HCT116 (cell line): ENCODE measurements around the gene TBC1D2B. TPM values are rescaled to one million over a fixed set of nuclear protein-coding genes. Genes with fewer than 3 reads are reported as not detected.

Source experiments
- ATAC-seq: fragments of 200-7000 bp; cut with Tn5 transposase; 2 replicates; pipeline ENCODE4 v1.9.1; 2020; ENCODE audit warnings: mild to moderate bottlenecking, moderate library complexity
- BruUV-seq: library from RNA; stranded (reverse); fragments of 400-500 nt; replicated peaks from 2 replicates; lab custom pipeline; 2021; lab: Mats Ljungman, UMichigan
- CTCF ChIA-PET: fragments of 300-600 bp; sonication (Branson Sonifier 250); formaldehyde crosslinking; loops from one replicate; lab custom pipeline; 2021; ENCODE audit warnings: antibody characterized with exemption; lab: Charles Lee
- POLR2A ChIA-PET: fragments of 300-600, 350-600 bp; sonication (Branson Sonifier 250); formaldehyde crosslinking; loops from one replicate; lab custom pipeline; 2021; ENCODE audit warnings: antibody characterized with exemption; lab: Charles Lee
- RAD21 ChIA-PET, 2 experiments: fragments of 300-600 bp; sonication (Branson Sonifier 250); formaldehyde crosslinking; loops; one replicate each; lab custom pipeline; 2023; ENCODE audit warnings: low total read pairs in 2 of 2; ENCODE audit not compliant: uncharacterized antibody in 2 of 2, unreplicated experiment in 2 of 2, low non-redundant PET in 1 of 2; lab: Charles Lee
- DNase-seq: peaks from one replicate; pipeline ENCODE4 v3.0.0-alpha.2; 2010; ENCODE audit warnings: low read depth, low spot score
- H2AFZ ChIP-seq: fragments of 200-600 bp; shearing (Covaris generic), sonication (generic); 2 replicates; pipeline ENCODE4 v1.6.1; 2017; ENCODE audit warnings: low read depth, mixed run types, mixed read lengths, antibody characterized with exemption, low read length; ENCODE audit not compliant: poor library complexity, severe bottlenecking
- H3K27ac ChIP-seq: 2 replicates; pipeline ENCODE4 v1.5.1; 2012; ENCODE audit warnings: low read depth, low read length
- H3K27me3 ChIP-seq: fragments of 200-600 bp; sonication (generic); 2 replicates; pipeline ENCODE4 v1.6.1; 2016; ENCODE audit warnings: mixed run types, low read length, mixed read lengths; ENCODE audit not compliant: insufficient read depth
- H3K36me3 ChIP-seq, 2 experiments: fragments of 200-500 bp in 1 of 2; fragments of 200-600 bp in 1 of 2; sonication (Bioruptor generic) in 1 of 2; sonication (generic) in 1 of 2; 2 replicates each; pipeline versions ENCODE4 v1.5.1 to v1.6.1; 2014 to 2016; ENCODE audit warnings: low read length in 2 of 2, inconsistent platforms in 1 of 2, mixed read lengths in 1 of 2, mixed run types in 1 of 2; ENCODE audit not compliant: insufficient read depth in 2 of 2, control insufficient read depth in 1 of 2
- H3K4me1 ChIP-seq, 2 experiments: fragments of 200-600 bp in 1 of 2; sonication (generic) in 1 of 2; 2 replicates each; pipeline versions ENCODE4 v1.5.1 to v1.6.1; 2012 to 2017; ENCODE audit warnings: low read length in 2 of 2, inconsistent platforms in 1 of 2, mild to moderate bottlenecking in 1 of 2, mixed read lengths in 1 of 2, mixed run types in 1 of 2, moderate library complexity in 1 of 2; ENCODE audit not compliant: insufficient read depth in 2 of 2, control insufficient read depth in 1 of 2
- H3K4me2 ChIP-seq: fragments of 200-600 bp; sonication (generic); 2 replicates; pipeline ENCODE4 v1.6.1; 2017; ENCODE audit warnings: mixed run types, low read length, mixed read lengths
- H3K4me3 ChIP-seq, 2 experiments: fragments of 200-600 bp in 1 of 2; sonication (generic) in 1 of 2; replicated peaks in 1 of 2; 2 replicates each; pipeline ENCODE4 v1.5.1; 2011 to 2016; ENCODE audit warnings: low read length in 2 of 2, control low read depth in 1 of 2, low read depth in 1 of 2, mild to moderate bottlenecking in 1 of 2, mixed read lengths in 1 of 2, mixed run types in 1 of 2
- H3K79me2 ChIP-seq: fragments of 200-600 bp; sonication (generic); 2 replicates; pipeline ENCODE4 v1.6.1; 2017; ENCODE audit warnings: mild to moderate bottlenecking, mixed run types, low read length, moderate library complexity, mixed read lengths; ENCODE audit not compliant: insufficient read depth
- H3K9ac ChIP-seq: fragments of 200-600 bp; sonication (generic); 2 replicates; pipeline ENCODE4 v1.6.1; 2016; ENCODE audit warnings: low read length, mixed read lengths
- H3K9me2 ChIP-seq: fragments of 200-600 bp; sonication (generic), shearing (Covaris generic); 2 replicates; pipeline ENCODE4 v1.6.1; 2017; ENCODE audit warnings: mixed run types, mild to moderate bottlenecking, moderate library complexity; ENCODE audit not compliant: insufficient read depth
- H3K9me3 ChIP-seq, 2 experiments: fragments of 200-500 bp in 1 of 2; fragments of 200-600 bp in 1 of 2; sonication (Bioruptor generic) in 1 of 2; sonication (generic) in 1 of 2; 2 replicates each; pipeline ENCODE4 v1.6.1; 2014 to 2017; ENCODE audit warnings: low read length in 2 of 2, mixed read lengths in 2 of 2, inconsistent platforms in 1 of 2, low read depth in 1 of 2, mild to moderate bottlenecking in 1 of 2, mixed run types in 1 of 2, moderate library complexity in 1 of 2; ENCODE audit not compliant: control insufficient read depth in 1 of 2, insufficient read depth in 1 of 2
- H4K20me1 ChIP-seq: fragments of 200-600 bp; sonication (generic), shearing (Covaris generic); 2 replicates; pipeline ENCODE4 v1.6.1; 2017; ENCODE audit warnings: mixed run types, mild to moderate bottlenecking, moderate library complexity; ENCODE audit not compliant: insufficient read depth
- CBX3 ChIP-seq: IDR thresholded peaks from 2 replicates; pipeline ENCODE4 v1.6.1; 2012; ENCODE audit warnings: low read depth
- EGR1 ChIP-seq: IDR thresholded peaks from 2 replicates; pipeline ENCODE4 v1.6.1; 2012; ENCODE audit warnings: low read depth
- ELF1 ChIP-seq: IDR thresholded peaks from 2 replicates; pipeline ENCODE4 v1.6.1; 2012; ENCODE audit warnings: low read depth, borderline replicate concordance
- FOSL1 ChIP-seq: IDR thresholded peaks from 2 replicates; pipeline ENCODE4 v1.6.1; 2012; ENCODE audit warnings: low read depth
- POLR2AphosphoS5 ChIP-seq: IDR thresholded peaks from 2 replicates; pipeline ENCODE4 v1.6.1; 2011; ENCODE audit warnings: mild to moderate bottlenecking, low read depth, low read length, moderate library complexity
- RAD21 ChIP-seq: IDR thresholded peaks from 2 replicates; pipeline ENCODE4 v1.6.1; 2012; ENCODE audit warnings: low read depth, mild to moderate bottlenecking
- SIN3A ChIP-seq: IDR thresholded peaks from 2 replicates; pipeline ENCODE4 v1.6.1; 2012; ENCODE audit warnings: low read depth
- SP1 ChIP-seq: IDR thresholded peaks from 2 replicates; pipeline ENCODE4 v1.6.1; 2012; ENCODE audit warnings: low read depth
- SRF ChIP-seq: IDR thresholded peaks from 2 replicates; pipeline ENCODE4 v1.6.1; 2012; ENCODE audit warnings: low read depth
- TCF7L2 ChIP-seq: IDR thresholded peaks from 2 replicates; pipeline ENCODE4 v1.7.0; 2011; ENCODE audit warnings: borderline replicate concordance, inconsistent platforms; ENCODE audit not compliant: insufficient read depth, insufficient read length; ENCODE audit errors: extremely low read depth
- YY1 ChIP-seq: IDR thresholded peaks from 2 replicates; pipeline ENCODE4 v1.6.1; 2011; ENCODE audit warnings: low read length, low read depth, moderate library complexity, mild to moderate bottlenecking; ENCODE audit not compliant: insufficient replicate concordance; ENCODE audit errors: extremely low read depth
- ZFX ChIP-seq: fragments of 450-650 bp; IDR thresholded peaks from 2 replicates; pipeline ENCODE4 v1.6.1; 2017
- ZNF274 ChIP-seq: fragments of 200-500 bp; sonication (Bioruptor generic); IDR thresholded peaks from 2 replicates; pipeline ENCODE4 v1.6.1; 2014; ENCODE audit warnings: mild to moderate bottlenecking, low read depth, low read length, inconsistent platforms
- intact Hi-C: fragments of 100-400 bp; cut with micrococcal nuclease; formaldehyde crosslinking; loops from 2 replicates; pipeline ENCODE4 v1.10.0; 2022
- total RNA-seq: library from RNA; stranded (reverse); gene quantifications from one replicate; pipeline ENCODE4 v1.2.1, GENCODE V29; 2021; ENCODE audit not compliant: unreplicated experiment
- TF ChIP-seq, protein P1 (sequence below): IDR thresholded peaks from 2 replicates; pipeline ENCODE4 v1.6.1; 2012
- TF ChIP-seq, protein P2 (sequence below): IDR thresholded peaks from 2 replicates; pipeline ENCODE4 v1.6.1; 2012
- TF ChIP-seq, protein P3 (sequence below): IDR thresholded peaks from 2 replicates; pipeline ENCODE4 v1.6.1; 2011; ENCODE audit warnings: mild to moderate bottlenecking, low read length, moderate library complexity; ENCODE audit not compliant: insufficient replicate concordance; ENCODE audit errors: extremely low read depth
- TF ChIP-seq, protein P4 (sequence below): IDR thresholded peaks from 2 replicates; pipeline ENCODE4 v1.6.1; 2012; ENCODE audit warnings: low read depth

TBC1D2B gene
- total RNA-seq, 1 experiment from 2014 or later = 16.6 TPM

DNA sequence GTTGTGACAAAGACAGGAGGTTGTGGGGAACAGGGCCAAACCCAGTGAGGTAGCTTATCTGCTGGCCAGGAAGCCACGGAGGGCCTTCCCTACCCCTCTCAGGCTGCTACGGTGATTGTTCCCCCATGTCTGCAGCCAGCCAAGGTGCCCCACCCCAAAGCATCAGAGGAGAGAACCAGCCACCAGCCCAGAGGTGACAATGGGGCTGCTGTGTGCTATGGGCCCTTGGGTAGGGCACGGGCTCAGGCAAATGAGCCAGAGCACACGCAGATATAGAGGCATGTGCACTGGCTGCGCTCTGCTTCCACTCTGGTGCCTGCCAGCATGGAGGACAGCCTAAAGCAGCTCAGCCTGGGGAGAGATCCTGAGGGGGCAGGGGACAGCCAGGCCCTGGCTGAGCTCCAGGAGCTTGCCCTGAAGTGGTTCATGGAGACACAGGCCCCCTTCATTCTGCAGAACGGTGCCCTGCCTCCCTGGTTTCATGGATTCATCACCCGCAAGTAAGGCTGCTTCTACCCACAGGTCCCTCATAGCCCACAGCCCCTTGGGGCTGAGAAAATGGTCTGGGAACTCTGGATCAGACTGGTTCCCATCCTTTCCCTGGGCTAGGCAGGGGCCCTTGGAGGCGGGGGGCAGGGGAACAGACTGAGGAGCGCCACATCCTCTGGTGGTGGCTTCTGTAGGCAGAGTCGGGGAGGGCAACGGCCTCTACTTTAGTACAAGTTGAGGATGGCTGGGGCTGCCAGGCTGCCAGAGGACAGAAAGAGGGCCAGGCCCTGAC is 14.9 kb upstream of the TBC1D2B start, which contains the start of gene SH2D7:
Gene SH2D7, plus strand, starts transcription at position 301 of the 781 bp plus-strand sequence. Its CDS starts 24 bp downstream, at position 325.
- H3K9me3 ChIP-seq = no peaks in the 10 kb centered on the region
- no peak within 1 kb of the TSS for H3K9ac ChIP-seq
- H3K9me2 ChIP-seq = no peaks in the 10 kb centered on the region
- H3K36me3 ChIP-seq = no peaks in the 10 kb centered on the region
- ChIA-PET CTCF (no interaction called here), RAD21 (no interaction called here), POLR2A (no interaction called here)
- H3K27ac ChIP-seq = no peak within 1 kb of the TSS
- H3K4me3 ChIP-seq = no peak within 1 kb of the TSS
- no peaks in the 10 kb centered on the region for H3K4me1 ChIP-seq
- H2AFZ ChIP-seq = no peak within 1 kb of the TSS
- no peak for TF ChIP-seq YY1
- TF ChIP-seq SRF = no peak
- TF ChIP-seq, protein P1, sequence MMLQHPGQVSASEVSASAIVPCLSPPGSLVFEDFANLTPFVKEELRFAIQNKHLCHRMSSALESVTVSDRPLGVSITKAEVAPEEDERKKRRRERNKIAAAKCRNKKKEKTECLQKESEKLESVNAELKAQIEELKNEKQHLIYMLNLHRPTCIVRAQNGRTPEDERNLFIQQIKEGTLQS = no peak
- no peak for TF ChIP-seq CBX3
- no peak for TF ChIP-seq SP1
- TF ChIP-seq SIN3A = no peak
- TF ChIP-seq, protein P2, sequence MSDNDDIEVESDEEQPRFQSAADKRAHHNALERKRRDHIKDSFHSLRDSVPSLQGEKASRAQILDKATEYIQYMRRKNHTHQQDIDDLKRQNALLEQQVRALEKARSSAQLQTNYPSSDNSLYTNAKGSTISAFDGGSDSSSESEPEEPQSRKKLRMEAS = no peak
- TF ChIP-seq, protein P3, sequence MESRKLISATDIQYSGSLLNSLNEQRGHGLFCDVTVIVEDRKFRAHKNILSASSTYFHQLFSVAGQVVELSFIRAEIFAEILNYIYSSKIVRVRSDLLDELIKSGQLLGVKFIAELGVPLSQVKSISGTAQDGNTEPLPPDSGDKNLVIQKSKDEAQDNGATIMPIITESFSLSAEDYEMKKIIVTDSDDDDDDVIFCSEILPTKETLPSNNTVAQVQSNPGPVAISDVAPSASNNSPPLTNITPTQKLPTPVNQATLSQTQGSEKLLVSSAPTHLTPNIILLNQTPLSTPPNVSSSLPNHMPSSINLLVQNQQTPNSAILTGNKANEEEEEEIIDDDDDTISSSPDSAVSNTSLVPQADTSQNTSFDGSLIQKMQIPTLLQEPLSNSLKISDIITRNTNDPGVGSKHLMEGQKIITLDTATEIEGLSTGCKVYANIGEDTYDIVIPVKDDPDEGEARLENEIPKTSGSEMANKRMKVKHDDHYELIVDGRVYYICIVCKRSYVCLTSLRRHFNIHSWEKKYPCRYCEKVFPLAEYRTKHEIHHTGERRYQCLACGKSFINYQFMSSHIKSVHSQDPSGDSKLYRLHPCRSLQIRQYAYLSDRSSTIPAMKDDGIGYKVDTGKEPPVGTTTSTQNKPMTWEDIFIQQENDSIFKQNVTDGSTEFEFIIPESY = no peak
- no peak for TF ChIP-seq ZFX
- no peak for TF ChIP-seq POLR2AphosphoS5
- no peak for TF ChIP-seq ZNF274
- TF ChIP-seq RAD21 = no peak
- TF ChIP-seq ELF1 = no peak
- no peak for TF ChIP-seq EGR1
- TF ChIP-seq TCF7L2 = no peak
- TF ChIP-seq, protein P4, sequence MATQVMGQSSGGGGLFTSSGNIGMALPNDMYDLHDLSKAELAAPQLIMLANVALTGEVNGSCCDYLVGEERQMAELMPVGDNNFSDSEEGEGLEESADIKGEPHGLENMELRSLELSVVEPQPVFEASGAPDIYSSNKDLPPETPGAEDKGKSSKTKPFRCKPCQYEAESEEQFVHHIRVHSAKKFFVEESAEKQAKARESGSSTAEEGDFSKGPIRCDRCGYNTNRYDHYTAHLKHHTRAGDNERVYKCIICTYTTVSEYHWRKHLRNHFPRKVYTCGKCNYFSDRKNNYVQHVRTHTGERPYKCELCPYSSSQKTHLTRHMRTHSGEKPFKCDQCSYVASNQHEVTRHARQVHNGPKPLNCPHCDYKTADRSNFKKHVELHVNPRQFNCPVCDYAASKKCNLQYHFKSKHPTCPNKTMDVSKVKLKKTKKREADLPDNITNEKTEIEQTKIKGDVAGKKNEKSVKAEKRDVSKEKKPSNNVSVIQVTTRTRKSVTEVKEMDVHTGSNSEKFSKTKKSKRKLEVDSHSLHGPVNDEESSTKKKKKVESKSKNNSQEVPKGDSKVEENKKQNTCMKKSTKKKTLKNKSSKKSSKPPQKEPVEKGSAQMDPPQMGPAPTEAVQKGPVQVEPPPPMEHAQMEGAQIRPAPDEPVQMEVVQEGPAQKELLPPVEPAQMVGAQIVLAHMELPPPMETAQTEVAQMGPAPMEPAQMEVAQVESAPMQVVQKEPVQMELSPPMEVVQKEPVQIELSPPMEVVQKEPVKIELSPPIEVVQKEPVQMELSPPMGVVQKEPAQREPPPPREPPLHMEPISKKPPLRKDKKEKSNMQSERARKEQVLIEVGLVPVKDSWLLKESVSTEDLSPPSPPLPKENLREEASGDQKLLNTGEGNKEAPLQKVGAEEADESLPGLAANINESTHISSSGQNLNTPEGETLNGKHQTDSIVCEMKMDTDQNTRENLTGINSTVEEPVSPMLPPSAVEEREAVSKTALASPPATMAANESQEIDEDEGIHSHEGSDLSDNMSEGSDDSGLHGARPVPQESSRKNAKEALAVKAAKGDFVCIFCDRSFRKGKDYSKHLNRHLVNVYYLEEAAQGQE = no peak
- TF ChIP-seq FOSL1 = no peak
- DNase-seq (no peak), ATAC-seq (no peak)
- no peaks in the 10 kb centered on the region for H3K79me2 ChIP-seq
- no peaks in the 10 kb centered on the region for H4K20me1 ChIP-seq
- H3K4me2 ChIP-seq = no peak within 1 kb of the TSS
- intact Hi-C loops = no loop called here
- BruUV-seq = no TSS peak
- H3K27me3 ChIP-seq = no peaks in the 10 kb centered on the region
